GM20000 (cell line): ENCODE results near the gene LBX2.
A peak's percentile ranks its signal among the peaks of the same experiment; 100 is the strongest.
"Not testable (repeated sequence)": the region's sequence is repeated elsewhere in the genome, so short reads cannot be mapped to it uniquely, and the experiment has no call there.

Source experiments
- DNase-seq: peaks from one replicate; pipeline ENCODE4 v3.0.0; 2012; ENCODE audit warnings: low spot score
- TF ChIP-seq, protein P1 (sequence below): IDR thresholded peaks from 2 replicates; pipeline ENCODE4 v1.5.1; 2012; ENCODE audit warnings: mild to moderate bottlenecking, control low read depth; ENCODE audit errors: extremely low read depth, missing control alignments

Gene LBX2

GRCh38 chr2:74472086-74472944, 27.1 kb downstream of the LBX2 start, which contains the start of gene MRPL53:
TSS of gene MRPL53 (minus strand) at chr2:74472680. CDS start at chr2:74472660, 20 bp downstream.
- peak; percentile 86 for DNase-seq
- TF ChIP-seq, protein P1, sequence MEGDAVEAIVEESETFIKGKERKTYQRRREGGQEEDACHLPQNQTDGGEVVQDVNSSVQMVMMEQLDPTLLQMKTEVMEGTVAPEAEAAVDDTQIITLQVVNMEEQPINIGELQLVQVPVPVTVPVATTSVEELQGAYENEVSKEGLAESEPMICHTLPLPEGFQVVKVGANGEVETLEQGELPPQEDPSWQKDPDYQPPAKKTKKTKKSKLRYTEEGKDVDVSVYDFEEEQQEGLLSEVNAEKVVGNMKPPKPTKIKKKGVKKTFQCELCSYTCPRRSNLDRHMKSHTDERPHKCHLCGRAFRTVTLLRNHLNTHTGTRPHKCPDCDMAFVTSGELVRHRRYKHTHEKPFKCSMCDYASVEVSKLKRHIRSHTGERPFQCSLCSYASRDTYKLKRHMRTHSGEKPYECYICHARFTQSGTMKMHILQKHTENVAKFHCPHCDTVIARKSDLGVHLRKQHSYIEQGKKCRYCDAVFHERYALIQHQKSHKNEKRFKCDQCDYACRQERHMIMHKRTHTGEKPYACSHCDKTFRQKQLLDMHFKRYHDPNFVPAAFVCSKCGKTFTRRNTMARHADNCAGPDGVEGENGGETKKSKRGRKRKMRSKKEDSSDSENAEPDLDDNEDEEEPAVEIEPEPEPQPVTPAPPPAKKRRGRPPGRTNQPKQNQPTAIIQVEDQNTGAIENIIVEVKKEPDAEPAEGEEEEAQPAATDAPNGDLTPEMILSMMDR, result no peak

GRCh38 chr2:74471332-74472065, 27.9 kb downstream of the LBX2 start:
- no peak for DNase-seq
- TF ChIP-seq, protein P1, result no peak

GRCh38 chr2:74470742-74471141, 28.7 kb downstream of the LBX2 start:
- not testable (repeated sequence) for DNase-seq

DNA sequence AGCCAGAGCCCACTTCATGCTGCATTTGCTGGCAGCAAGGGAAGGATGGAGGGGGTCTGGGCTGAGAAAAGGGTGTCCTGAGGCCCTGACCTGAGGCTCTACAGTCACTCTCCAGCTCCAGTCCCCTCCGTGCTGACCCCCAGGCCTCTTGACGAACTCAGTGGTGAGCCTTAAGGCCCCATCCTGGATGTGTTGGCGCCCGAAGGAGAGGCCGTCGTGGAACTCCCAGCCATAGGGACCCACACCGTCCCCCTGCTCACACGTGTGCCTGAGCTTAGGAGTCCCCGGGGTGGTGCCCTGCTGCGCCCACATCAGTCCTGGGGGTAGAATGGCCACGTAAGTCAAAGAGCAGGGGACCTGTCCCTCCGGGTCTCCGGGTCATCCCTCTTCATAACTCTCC, 35.0 kb downstream of the LBX2 start:
- TF ChIP-seq, protein P1, result no peak
- no peak for DNase-seq

GRCh38 chr2:74462786-74463105, 36.7 kb downstream of the LBX2 start:
- DNase-seq, result no peak
- TF ChIP-seq, protein P1, result no peak

- TF ChIP-seq, protein P1, result no peak
- DNase-seq, result no peak
These were observed 37.2 kb downstream of the LBX2 start for GRCh38 chr2:74462054-74462785.

- no peak for DNase-seq
- TF ChIP-seq, protein P1, result no peak
These were observed 38.0 kb downstream of the LBX2 start for GRCh38 chr2:74461187-74462053.

DNA sequence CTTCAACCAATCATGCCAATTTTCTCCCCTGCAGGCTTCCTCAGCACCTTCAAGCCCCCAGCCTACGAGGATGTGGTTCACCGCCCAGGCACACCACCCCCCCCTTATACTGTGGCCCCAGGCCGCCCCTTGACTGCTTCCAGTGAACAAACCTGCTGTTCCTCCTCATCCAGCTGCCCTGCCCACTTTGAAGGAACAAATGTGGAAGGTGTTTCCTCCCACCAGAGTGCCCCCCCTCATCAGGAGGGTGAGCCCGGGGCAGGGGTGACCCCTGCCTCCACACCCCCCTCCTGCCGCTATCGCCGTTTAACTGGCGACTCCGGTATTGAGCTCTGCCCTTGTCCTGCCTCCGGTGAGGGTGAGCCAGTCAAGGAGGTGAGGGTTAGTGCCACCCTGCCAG, 39.2 kb downstream of the LBX2 start:
- DNase-seq, result not testable (repeated sequence)

- not testable (repeated sequence) for DNase-seq
These were observed 39.8 kb downstream of the LBX2 start for GRCh38 chr2:74459503-74460118.
